H9 (cell line): ENCODE measurements around the gene NME5. TPM values are rescaled to one million over a fixed set of nuclear protein-coding genes. Genes with fewer than 3 reads are reported as not detected.

Source experiments
- DNase-seq: peaks from one replicate; pipeline ENCODE4 v3.0.0-alpha.2; 2017
- H2AFZ ChIP-seq: one replicate; pipeline ENCODE4 v1.6.1; 2013; ENCODE audit warnings: mild to moderate bottlenecking, low read length, control low read depth, moderate library complexity
- H2AK5ac ChIP-seq: 2 replicates; pipeline ENCODE4 v1.6.1; 2013; ENCODE audit warnings: low read length, control low read depth, mixed read lengths; ENCODE audit not compliant: insufficient read length
- H2BK120ac ChIP-seq: one replicate; pipeline ENCODE4 v1.6.1; 2013; ENCODE audit warnings: low read depth, mild to moderate bottlenecking, low read length, control low read depth, inconsistent platforms; ENCODE audit not compliant: poor library complexity, severe bottlenecking
- H2BK12ac ChIP-seq: 2 replicates; pipeline ENCODE4 v1.6.1; 2013; ENCODE audit warnings: low read length, control low read depth, mixed read lengths, low read depth; ENCODE audit not compliant: insufficient read length
- H2BK15ac ChIP-seq: 2 replicates; pipeline ENCODE4 v1.6.1; 2013; ENCODE audit warnings: low read depth, low read length, control low read depth
- H2BK20ac ChIP-seq: one replicate; pipeline ENCODE4 v1.6.1; 2013; ENCODE audit warnings: low read depth, mild to moderate bottlenecking, low read length, control low read depth, inconsistent platforms; ENCODE audit not compliant: poor library complexity, severe bottlenecking
- H2BK5ac ChIP-seq: 2 replicates; pipeline ENCODE4 v1.6.1; 2013; ENCODE audit warnings: low read length, control low read depth, mixed read lengths; ENCODE audit not compliant: insufficient read length
- H3K14ac ChIP-seq: 2 replicates; pipeline ENCODE4 v1.6.1; 2013; ENCODE audit warnings: low read length, control low read depth; ENCODE audit not compliant: insufficient read depth
- H3K18ac ChIP-seq: 2 replicates; pipeline ENCODE4 v1.6.1; 2013; ENCODE audit warnings: low read depth, mild to moderate bottlenecking, mixed read lengths, low read length, control low read depth; ENCODE audit not compliant: insufficient read length
- H3K23ac ChIP-seq: 2 replicates; pipeline ENCODE4 v1.6.1; 2013; ENCODE audit warnings: low read length, control low read depth, mixed read lengths, low read depth; ENCODE audit not compliant: insufficient read length
- H3K23me2 ChIP-seq: 2 replicates; pipeline ENCODE4 v1.6.1; 2013; ENCODE audit warnings: low read depth, mild to moderate bottlenecking, mixed read lengths, low read length, control low read depth; ENCODE audit not compliant: insufficient read length, poor library complexity, severe bottlenecking
- H3K27ac ChIP-seq: 2 replicates; pipeline ENCODE4 v1.5.1; 2013; ENCODE audit warnings: low read length, control low read depth, mixed read lengths, low read depth; ENCODE audit not compliant: insufficient read length
- H3K27me3 ChIP-seq: 2 replicates; pipeline ENCODE4 v1.6.1; 2013; ENCODE audit warnings: low read length, control low read depth, inconsistent platforms; ENCODE audit not compliant: insufficient read depth
- H3K4ac ChIP-seq: 2 replicates; pipeline ENCODE4 v1.6.1; 2013; ENCODE audit warnings: low read depth, mild to moderate bottlenecking, control low read depth, inconsistent platforms, low read length, moderate library complexity
- H3K4me1 ChIP-seq: 2 replicates; pipeline ENCODE4 v1.6.1; 2013; ENCODE audit warnings: low read length, control low read depth, inconsistent platforms; ENCODE audit not compliant: insufficient read depth
- H3K4me2 ChIP-seq: 2 replicates; pipeline ENCODE4 v1.6.1; 2013; ENCODE audit warnings: low read length, control low read depth, mixed read lengths; ENCODE audit not compliant: insufficient read length, insufficient read depth
- H3K56ac ChIP-seq: 2 replicates; pipeline ENCODE4 v1.6.1; 2013; ENCODE audit warnings: low read depth, mild to moderate bottlenecking, mixed read lengths, low read length, control low read depth; ENCODE audit not compliant: insufficient read length
- H3K79me1 ChIP-seq: 2 replicates; pipeline ENCODE4 v1.6.1; 2013; ENCODE audit warnings: low read depth, mild to moderate bottlenecking, moderate library complexity, low read length, control low read depth, inconsistent platforms; ENCODE audit not compliant: insufficient read depth, poor library complexity, severe bottlenecking
- H3K79me2 ChIP-seq: 2 replicates; pipeline ENCODE4 v1.6.1; 2013; ENCODE audit warnings: low read length, control low read depth, inconsistent platforms; ENCODE audit not compliant: insufficient read depth
- H3K9ac ChIP-seq: 2 replicates; pipeline ENCODE4 v1.6.1; 2013; ENCODE audit warnings: low read length, control low read depth, mixed read lengths; ENCODE audit not compliant: insufficient read length; ENCODE audit errors: extremely low read depth
- H3K9me3 ChIP-seq: one replicate; pipeline ENCODE4 v1.6.1; 2013; ENCODE audit warnings: low read depth, low read length, inconsistent platforms; ENCODE audit not compliant: control insufficient read depth
- H3T11ph ChIP-seq: one replicate; pipeline ENCODE4 v1.6.1; 2013; ENCODE audit warnings: mild to moderate bottlenecking, low read length, control low read depth, inconsistent platforms
- H4K20me1 ChIP-seq: one replicate; pipeline ENCODE4 v1.6.1; 2013; ENCODE audit not compliant: control insufficient read depth, insufficient read length, insufficient read depth
- H4K5ac ChIP-seq: 2 replicates; pipeline ENCODE4 v1.6.1; 2013; ENCODE audit warnings: low read depth, mild to moderate bottlenecking, mixed read lengths, low read length, control low read depth; ENCODE audit not compliant: insufficient read length
- H4K8ac ChIP-seq: replicated peaks from 2 replicates; pipeline ENCODE4 v1.6.1; 2013; ENCODE audit warnings: low read length, control low read depth, mixed read lengths, low read depth; ENCODE audit not compliant: insufficient read length
- H4K91ac ChIP-seq: 2 replicates; pipeline ENCODE4 v1.6.1; 2013; ENCODE audit warnings: low read depth, mild to moderate bottlenecking, moderate library complexity, mixed read lengths, low read length, control low read depth; ENCODE audit not compliant: insufficient read length
- H3K27ac Mint-ChIP-seq, 3 experiments: 2 replicates in 2 of 3; 3 replicates in 1 of 3; pipeline ENCODE4 v1.8.0; 2020 to 2021; ENCODE audit warnings: mixed read lengths in 3 of 3, mild to moderate bottlenecking in 1 of 3, moderate library complexity in 1 of 3
- H3K27me3 Mint-ChIP-seq: 2 replicates; pipeline ENCODE4 v1.8.0; 2021; ENCODE audit warnings: low read depth, mild to moderate bottlenecking, moderate library complexity, mixed read lengths
- H3K36me3 Mint-ChIP-seq, 3 experiments: 2 replicates in 2 of 3; 3 replicates in 1 of 3; pipeline ENCODE4 v1.8.0; 2020 to 2021; ENCODE audit warnings: low read depth in 3 of 3, mixed read lengths in 3 of 3; ENCODE audit not compliant: insufficient read depth in 1 of 3
- H3K4me1 Mint-ChIP-seq, 2 experiments: 2 replicates each; pipeline ENCODE4 v1.8.0; 2020; ENCODE audit warnings: mixed read lengths in 2 of 2
- H3K4me3 Mint-ChIP-seq, 2 experiments: 2 replicates in 1 of 2; 3 replicates in 1 of 2; pipeline ENCODE4 v1.8.0; 2020 to 2021; ENCODE audit warnings: mild to moderate bottlenecking in 2 of 2, mixed read lengths in 2 of 2, moderate library complexity in 1 of 2
- H3K9me3 Mint-ChIP-seq, 2 experiments: 2 replicates in 1 of 2; 3 replicates in 1 of 2; pipeline ENCODE4 v1.8.0; 2020; ENCODE audit warnings: mild to moderate bottlenecking in 2 of 2, mixed read lengths in 2 of 2, moderate library complexity in 1 of 2
- CTCF ChIP-seq: fragments of 200-600 bp; sonication (generic); conservative IDR thresholded peaks from 3 replicates; pipeline ENCODE4 v1.8.0; 2021; ENCODE audit warnings: antibody characterized with exemption, mild to moderate bottlenecking
- WGBS: extraction: QIAGEN DNeasy Blood & Tissue Kit; methylation state at CpG from one replicate; pipeline ENCODE4 v1.1.7; 2013; ENCODE audit warnings: missing lambda C conversion rate, low lambda C conversion rate, mixed read lengths; ENCODE audit not compliant: insufficient read length; ENCODE audit errors: extremely low coverage; 5-methylcytosine and 5-hydroxymethylcytosine counted together
- total RNA-seq: library from RNA; stranded (reverse); gene quantifications from 2 replicates; pipeline ENCODE4 v1.2.1, GENCODE V29; 2021

Gene NME5
- total RNA-seq, 1 experiment from 2014 or later = 0.96 TPM

GRCh38 chr5:138180183-138180782 lies 41.1 kb upstream of the NME5 start:
- Histone ChIP-seq H2BK12ac (no peak overlapping the region), H4K8ac (no peak overlapping the region), H3K79me2 (peaks cover 4% of the 10 kb centered on the region; the same call in 1 of the 2 replicates), H2AK5ac (no peak overlapping the region), H3K79me1 (no peaks in the 10 kb centered on the region), H3K9ac (no peak overlapping the region), H4K20me1 (no peaks in the 10 kb centered on the region), H3K4me2 (peak overlapping the region; percentile 84), H2BK5ac (no peak overlapping the region), H3K14ac (no peak overlapping the region), H3K23ac (no peak overlapping the region), H3K23me2 (peaks cover 8% of the 10 kb centered on the region), H2BK20ac (no peak overlapping the region), H2AFZ (no peak overlapping the region), H2BK120ac (no peak overlapping the region), H3K27ac (no peak overlapping the region), H3K18ac (no peak overlapping the region), H3K4ac (no peak overlapping the region), H3K4me1 (no peaks in the 10 kb centered on the region), H3K56ac (no peak overlapping the region), H2BK15ac (no peak overlapping the region), H4K91ac (no peak overlapping the region), H3K27me3 (no peaks in the 10 kb centered on the region), H4K5ac (no peak overlapping the region), H3K9me3 (no peaks in the 10 kb centered on the region), H3T11ph (no peak overlapping the region)
- no peaks in the 10 kb centered on the region for H3K27me3 Mint-ChIP-seq
- TF ChIP-seq CTCF = peak; percentile 65
- H3K4me1 Mint-ChIP-seq = peaks cover 12 to 16% of the 10 kb centered on the region in 2 experiments
- WGBS = no CpG with 5 or more reads among the region's 5 CpGs
- H3K4me3 Mint-ChIP-seq = no peak overlapping the region; a peak in 3 of 5 replicates
- H3K36me3 Mint-ChIP-seq = peaks cover 39 to 60% (median 58%) of the 10 kb centered on the region in 3 experiments
- DNase-seq = no peak
- no peak overlapping the region for H3K27ac Mint-ChIP-seq
- no peaks in the 10 kb centered on the region for H3K9me3 Mint-ChIP-seq
